Stomach (tissue), 4 donors: ENCODE results near the gene RANBP10.

Source experiments
- EP300 ChIP-seq: sonication (generic); formaldehyde crosslinking; IDR thresholded peaks from one replicate; pipeline ENCODE4 v1.6.1; 2017; ENCODE audit warnings: antibody characterized with exemption
- POLR2A ChIP-seq, 4 donors: fragments of 450-650 bp; IDR thresholded peaks; one replicate each; pipeline ENCODE4 v1.6.1; 2016; ENCODE audit warnings: antibody characterized with exemption in 4 of 4, control low read depth in 2 of 4, mild to moderate bottlenecking in 1 of 4, moderate library complexity in 1 of 4
- POLR2AphosphoS5 ChIP-seq, 3 donors: sonication (generic); formaldehyde crosslinking; IDR thresholded peaks; one replicate each; pipeline ENCODE4 v1.6.1; 2016; ENCODE audit warnings: antibody characterized with exemption in 3 of 3
- TF ChIP-seq, protein P1 (sequence below), 7 experiments: fragments of 450-650 bp in 4 of 7; fragments of 200-600 bp in 3 of 7; sonication (generic) in 3 of 7; IDR thresholded peaks; one replicate each; pipeline ENCODE4 v1.5.1; 2016 to 2019; ENCODE audit warnings: antibody characterized with exemption in 7 of 7, control low read depth in 2 of 7, mild to moderate bottlenecking in 1 of 7

DNA sequence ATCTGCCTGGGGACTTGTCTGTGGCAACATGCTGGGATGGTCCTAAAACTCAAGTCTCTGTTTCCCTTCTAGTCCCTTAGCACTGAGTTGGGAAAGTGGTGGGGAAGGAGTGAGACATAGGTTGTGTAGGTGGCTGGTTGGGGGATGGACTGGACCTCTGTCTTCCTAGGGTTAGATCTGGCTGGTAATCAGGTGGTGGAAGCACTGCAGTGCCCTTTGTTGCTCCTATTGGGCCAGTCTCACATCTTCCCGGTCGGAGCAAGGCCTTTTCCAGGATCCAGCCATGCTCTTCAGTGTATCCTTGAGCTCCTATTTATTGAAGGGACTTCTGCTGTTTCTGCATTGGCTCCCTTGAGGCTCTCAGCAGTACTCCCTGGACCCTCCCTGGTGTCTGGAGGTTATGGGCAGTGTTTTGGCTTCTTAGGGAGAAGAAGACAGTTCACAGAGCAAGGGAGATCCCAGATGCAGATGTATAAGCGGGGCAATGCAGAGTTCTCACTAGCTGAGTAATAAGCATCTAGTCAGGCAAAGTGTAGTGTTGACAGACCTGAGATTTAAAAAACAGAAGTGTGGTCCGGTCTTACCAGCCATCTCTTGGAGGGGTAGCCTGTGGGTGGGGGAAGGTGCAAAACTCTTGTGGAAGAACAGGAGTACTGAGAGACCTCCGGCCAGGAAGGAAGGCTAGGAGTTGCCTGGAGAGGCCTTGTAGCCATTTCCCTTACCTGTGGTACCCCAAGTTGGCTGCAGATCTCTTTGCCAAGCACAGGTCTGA lies 39.1 kb upstream of the RANBP10 start:
- TF ChIP-seq, protein P1, sequence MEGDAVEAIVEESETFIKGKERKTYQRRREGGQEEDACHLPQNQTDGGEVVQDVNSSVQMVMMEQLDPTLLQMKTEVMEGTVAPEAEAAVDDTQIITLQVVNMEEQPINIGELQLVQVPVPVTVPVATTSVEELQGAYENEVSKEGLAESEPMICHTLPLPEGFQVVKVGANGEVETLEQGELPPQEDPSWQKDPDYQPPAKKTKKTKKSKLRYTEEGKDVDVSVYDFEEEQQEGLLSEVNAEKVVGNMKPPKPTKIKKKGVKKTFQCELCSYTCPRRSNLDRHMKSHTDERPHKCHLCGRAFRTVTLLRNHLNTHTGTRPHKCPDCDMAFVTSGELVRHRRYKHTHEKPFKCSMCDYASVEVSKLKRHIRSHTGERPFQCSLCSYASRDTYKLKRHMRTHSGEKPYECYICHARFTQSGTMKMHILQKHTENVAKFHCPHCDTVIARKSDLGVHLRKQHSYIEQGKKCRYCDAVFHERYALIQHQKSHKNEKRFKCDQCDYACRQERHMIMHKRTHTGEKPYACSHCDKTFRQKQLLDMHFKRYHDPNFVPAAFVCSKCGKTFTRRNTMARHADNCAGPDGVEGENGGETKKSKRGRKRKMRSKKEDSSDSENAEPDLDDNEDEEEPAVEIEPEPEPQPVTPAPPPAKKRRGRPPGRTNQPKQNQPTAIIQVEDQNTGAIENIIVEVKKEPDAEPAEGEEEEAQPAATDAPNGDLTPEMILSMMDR (IDR thresholded peaks at IDR 0.05), result no peak
- TF ChIP-seq POLR2A (IDR thresholded peaks at IDR 0.05) (no peak), EP300 (no peak), POLR2AphosphoS5 (IDR thresholded peaks at IDR 0.05) (no peak)
